HL-60 (cell line): Measurements from ENCODE around the gene RBM28.

Source experiments
- DNase-seq, 2 experiments: peaks; one replicate each; pipeline ENCODE4 v3.0.0-alpha.2; 2010 to 2020; ENCODE audit warnings: low read depth in 1 of 2, low spot score in 1 of 2
- H3K27ac ChIP-seq: fragments of 250-450 bp; sonication (Bioruptor Pico); replicated peaks from 2 replicates; pipeline ENCODE4 v1.5.1; 2020; ENCODE audit warnings: mild to moderate bottlenecking, moderate library complexity
- H3K27me3 ChIP-seq: fragments of 250-450 bp; sonication (Bioruptor Pico); 2 replicates; pipeline ENCODE4 v1.5.1; 2021; ENCODE audit warnings: mild to moderate bottlenecking, moderate library complexity; ENCODE audit not compliant: insufficient read depth, poor library complexity, severe bottlenecking
- H3K4me3 ChIP-seq: replicated peaks from 2 replicates; pipeline ENCODE4 v1.5.1; 2011; ENCODE audit warnings: mild to moderate bottlenecking, control low read depth, low read length; ENCODE audit not compliant: insufficient read depth
- GABPA ChIP-seq: IDR thresholded peaks from 2 replicates; pipeline ENCODE4 v1.6.1; 2012; ENCODE audit warnings: low read depth
- POLR2AphosphoS5 ChIP-seq: IDR thresholded peaks from 2 replicates; pipeline ENCODE4 v1.6.1; 2012; ENCODE audit warnings: low read depth
- SPI1 ChIP-seq: IDR thresholded peaks from 2 replicates; pipeline ENCODE4 v1.6.1; 2012; ENCODE audit warnings: low read depth, mild to moderate bottlenecking, borderline replicate concordance
- TF ChIP-seq, protein P1 (sequence below): IDR thresholded peaks from one replicate; pipeline ENCODE4 v1.5.1; 2011; ENCODE audit warnings: low read length, control low read depth, inconsistent platforms; ENCODE audit not compliant: insufficient read depth
- TF ChIP-seq, protein P2 (sequence below): IDR thresholded peaks from 2 replicates; pipeline ENCODE4 v1.6.1; 2012; ENCODE audit warnings: low read depth; ENCODE audit not compliant: insufficient replicate concordance

Gene RBM28

DNA sequence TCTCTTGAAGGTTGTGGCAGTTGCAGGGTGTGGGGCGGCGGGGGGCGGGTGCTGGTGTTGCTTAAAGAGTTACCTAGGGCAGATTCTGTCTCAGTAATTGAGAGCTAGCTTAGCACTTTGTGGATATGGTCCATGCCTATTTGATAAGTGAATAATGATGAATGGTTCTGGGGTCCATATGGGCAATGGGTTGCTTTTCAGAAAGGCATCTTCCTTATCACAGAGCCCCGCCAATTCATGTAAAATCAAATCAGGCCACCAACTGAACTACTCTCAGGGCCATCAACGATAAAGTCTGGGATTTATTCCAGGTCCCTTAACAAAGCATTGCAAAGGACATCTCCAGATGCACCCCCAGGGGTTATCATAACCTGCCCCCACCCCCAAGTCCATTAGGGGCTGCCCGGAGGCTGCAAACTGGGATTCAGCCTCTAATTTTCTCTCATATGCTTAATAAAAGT, 19.6 kb upstream of the RBM28 start:
- H3K27ac ChIP-seq: no peak overlapping the region
- H3K27me3 ChIP-seq: no peaks in the 10 kb centered on the region
- no peak for DNase-seq
- H3K4me3 ChIP-seq: no peak overlapping the region
- TF ChIP-seq POLR2AphosphoS5 (no peak), SPI1 (no peak), GABPA (no peak)
- TF ChIP-seq, protein P1, sequence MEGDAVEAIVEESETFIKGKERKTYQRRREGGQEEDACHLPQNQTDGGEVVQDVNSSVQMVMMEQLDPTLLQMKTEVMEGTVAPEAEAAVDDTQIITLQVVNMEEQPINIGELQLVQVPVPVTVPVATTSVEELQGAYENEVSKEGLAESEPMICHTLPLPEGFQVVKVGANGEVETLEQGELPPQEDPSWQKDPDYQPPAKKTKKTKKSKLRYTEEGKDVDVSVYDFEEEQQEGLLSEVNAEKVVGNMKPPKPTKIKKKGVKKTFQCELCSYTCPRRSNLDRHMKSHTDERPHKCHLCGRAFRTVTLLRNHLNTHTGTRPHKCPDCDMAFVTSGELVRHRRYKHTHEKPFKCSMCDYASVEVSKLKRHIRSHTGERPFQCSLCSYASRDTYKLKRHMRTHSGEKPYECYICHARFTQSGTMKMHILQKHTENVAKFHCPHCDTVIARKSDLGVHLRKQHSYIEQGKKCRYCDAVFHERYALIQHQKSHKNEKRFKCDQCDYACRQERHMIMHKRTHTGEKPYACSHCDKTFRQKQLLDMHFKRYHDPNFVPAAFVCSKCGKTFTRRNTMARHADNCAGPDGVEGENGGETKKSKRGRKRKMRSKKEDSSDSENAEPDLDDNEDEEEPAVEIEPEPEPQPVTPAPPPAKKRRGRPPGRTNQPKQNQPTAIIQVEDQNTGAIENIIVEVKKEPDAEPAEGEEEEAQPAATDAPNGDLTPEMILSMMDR: no peak
- TF ChIP-seq, protein P2, sequence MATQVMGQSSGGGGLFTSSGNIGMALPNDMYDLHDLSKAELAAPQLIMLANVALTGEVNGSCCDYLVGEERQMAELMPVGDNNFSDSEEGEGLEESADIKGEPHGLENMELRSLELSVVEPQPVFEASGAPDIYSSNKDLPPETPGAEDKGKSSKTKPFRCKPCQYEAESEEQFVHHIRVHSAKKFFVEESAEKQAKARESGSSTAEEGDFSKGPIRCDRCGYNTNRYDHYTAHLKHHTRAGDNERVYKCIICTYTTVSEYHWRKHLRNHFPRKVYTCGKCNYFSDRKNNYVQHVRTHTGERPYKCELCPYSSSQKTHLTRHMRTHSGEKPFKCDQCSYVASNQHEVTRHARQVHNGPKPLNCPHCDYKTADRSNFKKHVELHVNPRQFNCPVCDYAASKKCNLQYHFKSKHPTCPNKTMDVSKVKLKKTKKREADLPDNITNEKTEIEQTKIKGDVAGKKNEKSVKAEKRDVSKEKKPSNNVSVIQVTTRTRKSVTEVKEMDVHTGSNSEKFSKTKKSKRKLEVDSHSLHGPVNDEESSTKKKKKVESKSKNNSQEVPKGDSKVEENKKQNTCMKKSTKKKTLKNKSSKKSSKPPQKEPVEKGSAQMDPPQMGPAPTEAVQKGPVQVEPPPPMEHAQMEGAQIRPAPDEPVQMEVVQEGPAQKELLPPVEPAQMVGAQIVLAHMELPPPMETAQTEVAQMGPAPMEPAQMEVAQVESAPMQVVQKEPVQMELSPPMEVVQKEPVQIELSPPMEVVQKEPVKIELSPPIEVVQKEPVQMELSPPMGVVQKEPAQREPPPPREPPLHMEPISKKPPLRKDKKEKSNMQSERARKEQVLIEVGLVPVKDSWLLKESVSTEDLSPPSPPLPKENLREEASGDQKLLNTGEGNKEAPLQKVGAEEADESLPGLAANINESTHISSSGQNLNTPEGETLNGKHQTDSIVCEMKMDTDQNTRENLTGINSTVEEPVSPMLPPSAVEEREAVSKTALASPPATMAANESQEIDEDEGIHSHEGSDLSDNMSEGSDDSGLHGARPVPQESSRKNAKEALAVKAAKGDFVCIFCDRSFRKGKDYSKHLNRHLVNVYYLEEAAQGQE: no peak

DNA sequence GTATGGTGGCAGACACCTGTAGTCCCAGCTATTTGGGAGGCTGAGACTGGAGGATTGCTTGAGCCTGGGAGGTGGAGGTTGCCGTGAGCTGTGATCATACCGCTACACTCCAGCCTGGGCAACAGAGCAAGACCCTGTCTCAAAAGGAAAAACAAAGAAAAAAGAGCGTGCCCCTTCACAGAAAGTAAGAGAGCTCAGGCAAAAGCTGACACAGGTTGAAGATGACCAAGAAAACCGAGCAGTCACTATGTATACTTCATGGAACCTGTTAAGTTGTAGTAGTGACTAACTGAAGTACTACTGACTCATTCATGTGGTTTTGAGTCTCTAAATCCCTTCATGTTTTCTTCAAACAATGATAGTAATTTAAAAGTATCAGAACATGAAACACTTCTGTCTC, 19.0 kb upstream of the RBM28 start:
- no peak for DNase-seq

DNA sequence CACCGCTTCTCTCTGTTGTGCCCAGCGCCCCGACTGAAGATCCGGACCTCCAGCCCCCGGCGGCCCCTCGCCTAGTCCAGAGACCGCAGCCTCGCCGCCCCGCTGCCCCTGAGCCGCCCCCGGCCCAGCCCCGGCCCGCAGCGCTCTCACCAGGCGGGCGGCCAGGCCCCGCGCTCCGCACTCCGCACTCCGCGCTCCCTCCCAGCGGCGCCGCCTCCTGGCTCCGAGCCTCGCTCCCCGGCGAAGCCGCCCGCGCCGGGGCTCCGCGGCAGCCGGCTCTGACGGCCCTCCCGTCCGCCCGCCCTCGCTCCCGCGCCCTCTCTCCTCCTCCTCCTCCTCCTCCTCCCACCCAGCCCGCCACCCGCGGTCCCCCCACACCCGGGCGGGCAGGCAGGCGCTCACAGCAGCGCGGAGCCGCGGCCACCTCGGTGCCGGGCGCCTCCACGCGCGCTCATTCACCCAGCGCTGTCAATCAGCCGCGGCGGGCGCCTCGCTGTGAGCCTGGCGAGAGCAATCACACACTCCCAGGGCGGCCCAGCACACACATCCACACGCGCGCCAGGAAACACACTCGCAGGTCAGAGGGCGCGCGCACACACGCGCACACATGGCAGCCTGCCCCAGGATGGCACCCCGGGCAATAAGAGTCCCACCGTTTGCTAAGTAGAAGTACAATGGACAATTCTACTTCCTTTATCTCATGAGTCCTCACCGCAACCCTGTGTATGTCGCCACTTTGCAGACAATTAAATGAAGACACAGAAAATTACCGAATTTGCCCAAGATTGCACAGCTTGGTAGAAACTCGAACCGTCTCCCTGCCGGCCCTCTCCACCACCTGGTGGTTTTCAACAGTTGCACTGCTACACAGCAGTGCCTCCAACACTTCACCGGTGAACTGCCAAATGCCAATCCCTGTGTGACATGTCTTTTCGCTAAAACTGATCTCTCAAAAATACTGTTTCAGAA, 18.0 kb upstream of the RBM28 start, which contains the start of gene PRRT4:
Gene PRRT4, minus strand, starts transcription at position 280 of the 969 bp plus-strand sequence.
- Histone ChIP-seq H3K27ac (peak within 1 kb of the TSS; percentile 92), H3K27me3 (no peaks in the 10 kb centered on the region), H3K4me3 (peak within 1 kb of the TSS; percentile 63)
- TF ChIP-seq, protein P2: peak; percentile 58
- TF ChIP-seq SPI1: no peak
- peak; percentile 78 for TF ChIP-seq POLR2AphosphoS5
- no peak for TF ChIP-seq GABPA
- TF ChIP-seq, protein P1: no peak
- peak; percentile 85 to 91 for DNase-seq

More for the DNA sequence above, 19.0 kb upstream of the RBM28 start:
- H3K4me3 ChIP-seq: no peak overlapping the region
- peak overlapping the region; percentile 79 for H3K27ac ChIP-seq
- TF ChIP-seq GABPA (no peak), SPI1 (no peak), POLR2AphosphoS5 (no peak)
- TF ChIP-seq, protein P2: no peak
- TF ChIP-seq, protein P1: no peak
- H3K27me3 ChIP-seq: no peaks in the 10 kb centered on the region
